ENCODE measurements around the gene DDX27. TPM values are rescaled to one million over a fixed set of nuclear protein-coding genes. Genes with fewer than 3 reads are reported as not detected.

DDX27 gene
- total and polyA plus RNA-seq, 2 of the 8 experiments (the other 6 are each of a cell fraction or from before 2014, with no cell fraction given) = 42.7 to 51.0 TPM

DNA sequence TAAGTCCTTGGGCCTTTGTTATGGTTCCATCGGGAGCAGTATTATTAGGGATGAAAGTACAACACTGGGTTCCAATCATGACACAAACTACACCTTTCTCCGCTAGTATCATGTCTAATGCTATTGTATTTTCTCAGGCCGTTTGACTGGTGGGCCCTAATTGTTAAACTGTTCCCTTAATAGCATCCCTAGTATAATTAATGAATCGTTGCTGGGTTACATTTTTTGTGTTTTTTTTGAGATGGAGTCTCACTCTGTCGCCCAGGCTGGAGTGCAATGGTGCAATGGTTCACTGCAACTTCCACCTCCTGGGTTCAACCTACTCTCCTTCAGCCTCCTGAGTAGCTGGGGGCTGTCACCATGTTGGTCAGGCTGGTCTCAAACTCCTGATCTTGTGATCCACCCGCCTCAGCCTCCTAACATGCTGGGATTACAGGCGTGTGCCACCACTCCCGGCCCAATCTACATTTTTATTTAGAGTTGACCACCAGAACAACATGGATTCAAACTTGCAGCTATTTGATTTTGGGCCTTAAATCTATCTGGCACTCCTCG is 62.8 kb downstream of the DDX27 start (continued):
- TF ChIP-seq, protein P1, sequence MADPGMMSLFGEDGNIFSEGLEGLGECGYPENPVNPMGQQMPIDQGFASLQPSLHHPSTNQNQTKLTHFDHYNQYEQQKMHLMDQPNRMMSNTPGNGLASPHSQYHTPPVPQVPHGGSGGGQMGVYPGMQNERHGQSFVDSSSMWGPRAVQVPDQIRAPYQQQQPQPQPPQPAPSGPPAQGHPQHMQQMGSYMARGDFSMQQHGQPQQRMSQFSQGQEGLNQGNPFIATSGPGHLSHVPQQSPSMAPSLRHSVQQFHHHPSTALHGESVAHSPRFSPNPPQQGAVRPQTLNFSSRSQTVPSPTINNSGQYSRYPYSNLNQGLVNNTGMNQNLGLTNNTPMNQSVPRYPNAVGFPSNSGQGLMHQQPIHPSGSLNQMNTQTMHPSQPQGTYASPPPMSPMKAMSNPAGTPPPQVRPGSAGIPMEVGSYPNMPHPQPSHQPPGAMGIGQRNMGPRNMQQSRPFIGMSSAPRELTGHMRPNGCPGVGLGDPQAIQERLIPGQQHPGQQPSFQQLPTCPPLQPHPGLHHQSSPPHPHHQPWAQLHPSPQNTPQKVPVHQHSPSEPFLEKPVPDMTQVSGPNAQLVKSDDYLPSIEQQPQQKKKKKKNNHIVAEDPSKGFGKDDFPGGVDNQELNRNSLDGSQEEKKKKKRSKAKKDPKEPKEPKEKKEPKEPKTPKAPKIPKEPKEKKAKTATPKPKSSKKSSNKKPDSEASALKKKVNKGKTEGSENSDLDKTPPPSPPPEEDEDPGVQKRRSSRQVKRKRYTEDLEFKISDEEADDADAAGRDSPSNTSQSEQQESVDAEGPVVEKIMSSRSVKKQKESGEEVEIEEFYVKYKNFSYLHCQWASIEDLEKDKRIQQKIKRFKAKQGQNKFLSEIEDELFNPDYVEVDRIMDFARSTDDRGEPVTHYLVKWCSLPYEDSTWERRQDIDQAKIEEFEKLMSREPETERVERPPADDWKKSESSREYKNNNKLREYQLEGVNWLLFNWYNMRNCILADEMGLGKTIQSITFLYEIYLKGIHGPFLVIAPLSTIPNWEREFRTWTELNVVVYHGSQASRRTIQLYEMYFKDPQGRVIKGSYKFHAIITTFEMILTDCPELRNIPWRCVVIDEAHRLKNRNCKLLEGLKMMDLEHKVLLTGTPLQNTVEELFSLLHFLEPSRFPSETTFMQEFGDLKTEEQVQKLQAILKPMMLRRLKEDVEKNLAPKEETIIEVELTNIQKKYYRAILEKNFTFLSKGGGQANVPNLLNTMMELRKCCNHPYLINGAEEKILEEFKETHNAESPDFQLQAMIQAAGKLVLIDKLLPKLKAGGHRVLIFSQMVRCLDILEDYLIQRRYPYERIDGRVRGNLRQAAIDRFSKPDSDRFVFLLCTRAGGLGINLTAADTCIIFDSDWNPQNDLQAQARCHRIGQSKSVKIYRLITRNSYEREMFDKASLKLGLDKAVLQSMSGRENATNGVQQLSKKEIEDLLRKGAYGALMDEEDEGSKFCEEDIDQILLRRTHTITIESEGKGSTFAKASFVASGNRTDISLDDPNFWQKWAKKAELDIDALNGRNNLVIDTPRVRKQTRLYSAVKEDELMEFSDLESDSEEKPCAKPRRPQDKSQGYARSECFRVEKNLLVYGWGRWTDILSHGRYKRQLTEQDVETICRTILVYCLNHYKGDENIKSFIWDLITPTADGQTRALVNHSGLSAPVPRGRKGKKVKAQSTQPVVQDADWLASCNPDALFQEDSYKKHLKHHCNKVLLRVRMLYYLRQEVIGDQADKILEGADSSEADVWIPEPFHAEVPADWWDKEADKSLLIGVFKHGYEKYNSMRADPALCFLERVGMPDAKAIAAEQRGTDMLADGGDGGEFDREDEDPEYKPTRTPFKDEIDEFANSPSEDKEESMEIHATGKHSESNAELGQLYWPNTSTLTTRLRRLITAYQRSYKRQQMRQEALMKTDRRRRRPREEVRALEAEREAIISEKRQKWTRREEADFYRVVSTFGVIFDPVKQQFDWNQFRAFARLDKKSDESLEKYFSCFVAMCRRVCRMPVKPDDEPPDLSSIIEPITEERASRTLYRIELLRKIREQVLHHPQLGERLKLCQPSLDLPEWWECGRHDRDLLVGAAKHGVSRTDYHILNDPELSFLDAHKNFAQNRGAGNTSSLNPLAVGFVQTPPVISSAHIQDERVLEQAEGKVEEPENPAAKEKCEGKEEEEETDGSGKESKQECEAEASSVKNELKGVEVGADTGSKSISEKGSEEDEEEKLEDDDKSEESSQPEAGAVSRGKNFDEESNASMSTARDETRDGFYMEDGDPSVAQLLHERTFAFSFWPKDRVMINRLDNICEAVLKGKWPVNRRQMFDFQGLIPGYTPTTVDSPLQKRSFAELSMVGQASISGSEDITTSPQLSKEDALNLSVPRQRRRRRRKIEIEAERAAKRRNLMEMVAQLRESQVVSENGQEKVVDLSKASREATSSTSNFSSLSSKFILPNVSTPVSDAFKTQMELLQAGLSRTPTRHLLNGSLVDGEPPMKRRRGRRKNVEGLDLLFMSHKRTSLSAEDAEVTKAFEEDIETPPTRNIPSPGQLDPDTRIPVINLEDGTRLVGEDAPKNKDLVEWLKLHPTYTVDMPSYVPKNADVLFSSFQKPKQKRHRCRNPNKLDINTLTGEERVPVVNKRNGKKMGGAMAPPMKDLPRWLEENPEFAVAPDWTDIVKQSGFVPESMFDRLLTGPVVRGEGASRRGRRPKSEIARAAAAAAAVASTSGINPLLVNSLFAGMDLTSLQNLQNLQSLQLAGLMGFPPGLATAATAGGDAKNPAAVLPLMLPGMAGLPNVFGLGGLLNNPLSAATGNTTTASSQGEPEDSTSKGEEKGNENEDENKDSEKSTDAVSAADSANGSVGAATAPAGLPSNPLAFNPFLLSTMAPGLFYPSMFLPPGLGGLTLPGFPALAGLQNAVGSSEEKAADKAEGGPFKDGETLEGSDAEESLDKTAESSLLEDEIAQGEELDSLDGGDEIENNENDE (IDR thresholded peaks at IDR 0.05; ENCODE audit: insufficient replicate concordance, low read length) = peak; percentile 15
- TF ChIP-seq FOSL1 (IDR thresholded peaks at IDR 0.05; ENCODE audit: insufficient read depth, low read depth, low read length) = no peak
- no peak for TF ChIP-seq TEAD4 (IDR thresholded peaks at IDR 0.05; ENCODE audit: low read depth, low read length)
- TF ChIP-seq ASH2L (IDR thresholded peaks at IDR 0.05; ENCODE audit: low read length) = no peak
- TF ChIP-seq SP1 (IDR thresholded peaks at IDR 0.05; ENCODE audit: low read depth, low read length) = no peak
- TF ChIP-seq, protein P2, sequence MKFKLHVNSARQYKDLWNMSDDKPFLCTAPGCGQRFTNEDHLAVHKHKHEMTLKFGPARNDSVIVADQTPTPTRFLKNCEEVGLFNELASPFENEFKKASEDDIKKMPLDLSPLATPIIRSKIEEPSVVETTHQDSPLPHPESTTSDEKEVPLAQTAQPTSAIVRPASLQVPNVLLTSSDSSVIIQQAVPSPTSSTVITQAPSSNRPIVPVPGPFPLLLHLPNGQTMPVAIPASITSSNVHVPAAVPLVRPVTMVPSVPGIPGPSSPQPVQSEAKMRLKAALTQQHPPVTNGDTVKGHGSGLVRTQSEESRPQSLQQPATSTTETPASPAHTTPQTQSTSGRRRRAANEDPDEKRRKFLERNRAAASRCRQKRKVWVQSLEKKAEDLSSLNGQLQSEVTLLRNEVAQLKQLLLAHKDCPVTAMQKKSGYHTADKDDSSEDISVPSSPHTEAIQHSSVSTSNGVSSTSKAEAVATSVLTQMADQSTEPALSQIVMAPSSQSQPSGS (IDR thresholded peaks at IDR 0.05; ENCODE audit: low read length) = peak; percentile 71; the same call in 1 of the 2 replicates
- no peak; the same call in none of the 2 replicates for TF ChIP-seq CHD1 (IDR thresholded peaks at IDR 0.05; ENCODE audit: low read depth, low read length)
- no peak for TF ChIP-seq SUZ12 (IDR thresholded peaks at IDR 0.05; ENCODE audit: low read length)

All from H1 (cell line).